ENCODE data around the gene BCL10.

BCL10 gene

GRCh38 chr1:85289848-85290335 lies 13.5 kb upstream of the BCL10 start:
- H3K4me3 ChIP-seq (ENCODE audit: low read depth, low read length): no peak overlapping the region
- TF ChIP-seq CTCF (IDR thresholded peaks at IDR 0.05; ENCODE audit: borderline replicate concordance, insufficient read depth, low read depth, low read length): no peak

- no peak overlapping the region for H3K4me3 ChIP-seq (ENCODE audit: low read depth, low read length)
- TF ChIP-seq CTCF (IDR thresholded peaks at IDR 0.05; ENCODE audit: borderline replicate concordance, insufficient read depth, low read depth, low read length): no peak
These were observed 12.9 kb upstream of the BCL10 start for GRCh38 chr1:85289207-85289847.

- no peak overlapping the region for H3K4me3 ChIP-seq (ENCODE audit: low read depth, low read length)
- TF ChIP-seq CTCF (IDR thresholded peaks at IDR 0.05; ENCODE audit: borderline replicate concordance, insufficient read depth, low read depth, low read length): no peak
These were observed 7.8 kb upstream of the BCL10 start for GRCh38 chr1:85284202-85284601.

GRCh38 chr1:85283475-85284199 lies 7.2 kb upstream of the BCL10 start:
- TF ChIP-seq CTCF (IDR thresholded peaks at IDR 0.05; ENCODE audit: borderline replicate concordance, insufficient read depth, low read depth, low read length): no peak
- H3K4me3 ChIP-seq (ENCODE audit: low read depth, low read length): no peak overlapping the region

- no peak overlapping the region for H3K4me3 ChIP-seq (ENCODE audit: low read depth, low read length)
- TF ChIP-seq CTCF (IDR thresholded peaks at IDR 0.05; ENCODE audit: borderline replicate concordance, insufficient read depth, low read depth, low read length): peak; percentile 20; the same call in 1 of the 2 replicates
These were observed 6.0 kb upstream of the BCL10 start for GRCh38 chr1:85282424-85282823.

GRCh38 chr1:85280636-85281035 lies 4.2 kb upstream of the BCL10 start:
- TF ChIP-seq CTCF (IDR thresholded peaks at IDR 0.05; ENCODE audit: borderline replicate concordance, insufficient read depth, low read depth, low read length): no peak
- H3K4me3 ChIP-seq (ENCODE audit: low read depth, low read length): no peak overlapping the region

All from GM12875 (cell line).